Stimulated activated CD8-positive, alpha-beta memory T cell treated with anti-CD3 and anti-CD28 coated beads, Interleukin-7, amount 100 ng/mL, for 4 hours (primary cell): ENCODE data around the gene SPATA31D4.

Experiments
- DNase-seq, 2 donors: peaks; one replicate each; pipeline ENCODE4 v3.0.0-alpha.2; 2020; ENCODE audit warnings: low read depth in 2 of 2

SPATA31D4 gene

DNA sequence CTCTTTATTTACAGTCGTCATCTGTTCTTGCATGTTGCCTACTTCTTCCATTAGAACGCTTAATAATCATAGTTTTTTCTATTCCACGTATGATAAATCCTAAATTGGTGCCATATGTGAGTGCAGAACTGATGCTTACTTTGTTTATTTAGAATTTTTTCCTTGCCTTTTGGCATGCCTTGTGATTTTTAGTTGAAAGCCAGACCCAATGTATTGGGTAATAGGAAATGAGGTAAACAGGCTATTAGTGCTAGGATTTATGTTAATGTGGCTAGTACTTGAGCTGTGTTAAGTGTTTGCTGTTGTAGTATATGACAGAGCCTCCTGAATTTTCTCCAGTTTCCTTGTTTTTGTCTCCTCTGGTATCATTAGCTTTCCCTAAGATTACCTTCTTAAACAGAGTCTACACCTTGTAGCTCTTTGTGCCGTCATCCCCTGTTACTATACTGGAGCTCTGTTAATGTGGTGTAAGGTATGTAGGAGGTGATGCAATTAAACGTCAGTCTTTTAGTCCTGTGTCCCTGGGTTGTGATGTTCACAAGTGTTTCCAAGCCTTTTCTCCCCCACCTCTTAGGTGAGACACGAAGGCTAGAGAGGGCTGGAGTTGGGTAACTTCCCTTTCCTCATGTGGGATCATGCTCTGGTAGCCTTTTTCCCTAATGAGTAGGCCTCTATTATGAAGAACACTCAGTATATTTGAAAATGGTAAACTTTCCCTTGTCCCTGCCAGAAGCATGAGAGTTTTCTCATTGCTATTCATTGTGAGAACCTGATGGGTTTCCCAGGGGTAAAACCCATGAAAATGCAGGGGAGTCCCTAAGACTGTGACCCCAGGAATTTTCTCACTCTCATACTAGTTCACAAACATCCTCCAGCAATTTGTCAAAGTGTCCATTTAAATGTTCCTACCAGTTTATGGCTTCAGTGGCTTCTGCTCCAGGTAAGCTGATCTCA, 36.3 kb downstream of the SPATA31D4 start:
- no peak for DNase-seq

DNA sequence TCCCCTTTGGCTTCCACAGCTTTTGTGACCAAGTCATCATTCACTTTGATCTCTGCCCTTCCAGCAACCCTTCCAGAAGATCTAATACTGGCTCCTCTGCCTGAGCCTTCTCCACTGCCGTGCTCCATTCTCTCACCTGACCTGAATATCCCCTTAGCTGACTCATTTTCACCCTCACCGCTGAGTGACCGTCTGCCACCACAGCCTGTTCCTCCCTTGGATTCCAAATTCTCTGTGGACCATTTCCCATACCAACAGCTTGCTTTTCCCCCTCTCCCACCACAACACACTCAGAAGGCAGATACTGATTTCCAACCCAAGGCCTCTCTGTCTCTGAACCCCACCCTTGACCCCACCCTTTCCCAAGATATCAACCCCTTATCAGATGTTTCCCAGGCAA, 39.8 kb downstream of the SPATA31D4 start:
- no peak for DNase-seq

GRCh38 chr9:81969971-81970370, 41.7 kb downstream of the SPATA31D4 start:
- no peak for DNase-seq

DNA sequence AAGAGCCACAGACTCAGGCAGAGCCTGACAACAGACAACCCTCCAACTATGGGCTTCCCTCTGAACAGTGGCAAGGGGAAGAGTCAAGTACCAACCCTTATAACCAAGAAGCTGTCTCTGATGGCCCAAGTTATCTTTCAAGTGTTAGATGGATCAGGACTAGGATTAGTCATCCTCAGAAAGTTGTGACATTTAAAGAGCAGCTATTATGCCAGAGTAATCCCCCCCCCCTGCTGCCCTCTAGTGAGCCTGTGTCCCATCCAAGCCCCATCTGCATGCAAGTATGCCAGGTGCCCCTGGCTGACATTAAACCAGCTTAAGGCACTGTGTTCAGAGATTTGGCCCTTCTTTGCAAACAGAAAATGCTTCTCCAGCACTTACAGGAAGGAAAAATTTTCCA, 43.5 kb downstream of the SPATA31D4 start:
- no peak for DNase-seq

- no peak for DNase-seq
Measured at GRCh38 chr9:81974764-81975163, 46.5 kb downstream of the SPATA31D4 start.

GRCh38 chr9:81976351-81976750, 48.1 kb downstream of the SPATA31D4 start:
- no peak for DNase-seq

DNA sequence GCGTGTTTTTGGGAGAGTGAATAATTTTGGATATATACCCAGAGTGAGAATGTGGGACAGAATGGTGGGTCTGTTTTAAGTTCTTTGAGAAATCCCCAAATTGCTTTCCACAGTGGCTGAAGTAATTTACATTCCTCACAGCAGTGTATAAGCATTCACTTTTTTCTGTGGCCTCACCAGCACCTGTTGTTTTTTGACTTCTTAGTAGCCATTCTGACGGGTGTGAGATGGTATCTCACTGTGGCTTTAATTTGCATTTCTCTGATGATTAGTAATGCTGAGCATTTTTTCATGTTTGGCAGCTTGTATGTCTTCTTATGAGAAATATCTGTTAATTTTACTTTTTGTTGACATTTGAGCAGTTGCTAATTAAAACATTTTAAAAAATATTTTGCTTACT, 51.0 kb downstream of the SPATA31D4 start:
- no peak for DNase-seq

- no peak for DNase-seq
Measured at GRCh38 chr9:81980568-81980967, 52.3 kb downstream of the SPATA31D4 start.

DNA sequence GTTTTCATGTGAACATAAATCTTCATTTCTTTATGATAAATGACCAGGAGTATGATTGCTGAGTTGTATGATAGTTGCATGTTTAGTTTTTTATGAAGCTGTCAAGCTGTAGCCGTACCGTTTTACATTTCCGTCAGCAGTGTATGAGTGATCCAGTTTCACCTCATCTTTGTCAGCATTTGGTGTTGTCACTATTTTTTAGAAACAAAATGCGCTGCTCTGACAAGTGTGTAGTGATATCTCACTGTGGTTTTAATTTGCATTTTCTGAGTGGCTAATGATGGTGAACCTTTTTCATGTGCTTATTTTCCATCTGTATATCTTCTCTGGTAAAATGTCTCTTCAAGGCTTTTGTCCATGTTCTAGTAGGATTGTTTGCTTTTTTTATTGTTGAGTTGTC, 53.7 kb downstream of the SPATA31D4 start:
- no peak for DNase-seq
